ENCODE data around the gene MRPL2.

- no peak for TF ChIP-seq CTCF (IDR thresholded peaks at IDR 0.05)
- TF ChIP-seq POLR2A (IDR thresholded peaks at IDR 0.05; ENCODE audit: low read depth), result no peak
Measured at GRCh38 chr6:43045371-43045930, 13.8 kb downstream of the MRPL2 start.

All from esophagus muscularis mucosa (tissue), 3 donors.